Fibroblast of mammary gland (primary cell): ENCODE data around the gene FGF8.

ENCODE experiments used
- DNase-seq: peaks from one replicate; pipeline ENCODE4 v3.0.0-alpha.2; 2010; ENCODE audit warnings: low read depth
- H3K4me3 ChIP-seq: 2 replicates; pipeline ENCODE4 v1.5.1; 2011; ENCODE audit warnings: low read depth, mild to moderate bottlenecking, low read length, moderate library complexity; ENCODE audit not compliant: control insufficient read depth
- TF ChIP-seq, protein P1 (sequence below): conservative IDR thresholded peaks from 2 replicates; pipeline ENCODE4 v1.5.1; 2011; ENCODE audit warnings: low read depth, low read length, inconsistent platforms; ENCODE audit not compliant: control insufficient read depth, insufficient read depth

The FGF8 gene

GRCh38 chr10:101725296-101726114, 50.4 kb downstream of the FGF8 start:
- DNase-seq = no peak
- TF ChIP-seq, protein P1, sequence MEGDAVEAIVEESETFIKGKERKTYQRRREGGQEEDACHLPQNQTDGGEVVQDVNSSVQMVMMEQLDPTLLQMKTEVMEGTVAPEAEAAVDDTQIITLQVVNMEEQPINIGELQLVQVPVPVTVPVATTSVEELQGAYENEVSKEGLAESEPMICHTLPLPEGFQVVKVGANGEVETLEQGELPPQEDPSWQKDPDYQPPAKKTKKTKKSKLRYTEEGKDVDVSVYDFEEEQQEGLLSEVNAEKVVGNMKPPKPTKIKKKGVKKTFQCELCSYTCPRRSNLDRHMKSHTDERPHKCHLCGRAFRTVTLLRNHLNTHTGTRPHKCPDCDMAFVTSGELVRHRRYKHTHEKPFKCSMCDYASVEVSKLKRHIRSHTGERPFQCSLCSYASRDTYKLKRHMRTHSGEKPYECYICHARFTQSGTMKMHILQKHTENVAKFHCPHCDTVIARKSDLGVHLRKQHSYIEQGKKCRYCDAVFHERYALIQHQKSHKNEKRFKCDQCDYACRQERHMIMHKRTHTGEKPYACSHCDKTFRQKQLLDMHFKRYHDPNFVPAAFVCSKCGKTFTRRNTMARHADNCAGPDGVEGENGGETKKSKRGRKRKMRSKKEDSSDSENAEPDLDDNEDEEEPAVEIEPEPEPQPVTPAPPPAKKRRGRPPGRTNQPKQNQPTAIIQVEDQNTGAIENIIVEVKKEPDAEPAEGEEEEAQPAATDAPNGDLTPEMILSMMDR = no peak
- no peak overlapping the region for H3K4me3 ChIP-seq

GRCh38 chr10:101724446-101724845, 51.5 kb downstream of the FGF8 start:
- TF ChIP-seq, protein P1 = no peak
- no peak for DNase-seq
- H3K4me3 ChIP-seq = no peak overlapping the region

DNA sequence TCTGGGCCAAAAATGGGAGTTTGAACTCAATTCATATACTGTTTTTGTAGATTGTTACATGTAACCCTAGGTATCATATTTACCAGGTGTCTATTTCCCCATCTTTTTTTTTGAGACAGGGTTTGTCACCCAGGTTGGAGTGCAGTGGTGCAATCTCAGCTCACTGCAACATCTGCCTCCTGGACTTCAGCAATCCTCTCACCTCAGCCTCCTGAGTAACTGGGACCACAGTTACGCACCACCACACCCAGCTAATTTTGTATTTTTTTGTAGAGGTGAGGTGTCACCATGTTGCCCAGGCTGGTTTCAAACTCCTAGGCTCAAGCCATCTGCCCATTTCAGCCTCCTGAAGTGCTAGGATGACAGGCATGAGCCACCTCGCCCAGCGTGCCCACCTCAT, 52.7 kb downstream of the FGF8 start:
- TF ChIP-seq, protein P1 = no peak
- H3K4me3 ChIP-seq = no peak overlapping the region
- no peak for DNase-seq

GRCh38 chr10:101721806-101722205, 54.1 kb downstream of the FGF8 start:
- no peak overlapping the region for H3K4me3 ChIP-seq
- TF ChIP-seq, protein P1 = no peak
- no peak for DNase-seq

DNA sequence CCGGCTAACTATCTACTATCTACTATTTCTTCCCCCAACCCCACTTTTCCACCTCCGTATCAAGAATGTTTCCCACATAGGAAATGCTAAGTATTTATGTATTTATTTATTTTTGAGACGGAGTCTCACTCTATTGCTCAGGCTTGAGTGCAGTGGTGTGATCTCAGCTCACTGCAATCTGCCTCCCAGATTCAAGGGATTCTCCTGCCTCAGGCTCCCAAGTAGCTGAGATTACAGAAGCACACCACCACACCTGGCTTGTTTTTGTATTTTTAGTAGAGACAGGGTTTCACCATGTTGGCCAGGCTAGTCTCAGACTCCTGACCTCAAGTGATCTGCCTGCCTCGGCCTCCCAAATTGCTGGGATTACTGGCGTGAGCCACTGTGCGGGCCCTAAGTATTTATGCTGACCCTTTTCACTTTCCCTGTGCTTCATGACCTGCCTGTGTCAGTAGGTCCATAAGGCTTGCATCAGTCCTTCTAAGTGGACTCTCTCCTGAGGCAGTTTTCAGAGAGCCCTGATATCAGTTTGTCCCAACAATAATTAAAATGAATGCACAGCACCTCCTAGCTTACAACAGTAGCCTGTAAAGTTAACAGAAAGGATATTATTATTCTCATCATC, 55.2 kb downstream of the FGF8 start:
- DNase-seq = no peak
- H3K4me3 ChIP-seq = no peak overlapping the region
- TF ChIP-seq, protein P1 = no peak
